Cardiac fibroblast (primary cell): ENCODE data around the gene NOS1AP.

Experiments used
- DNase-seq, 2 donors: peaks; one replicate each; pipeline versions ENCODE4 v3.0.0 to v3.0.0-alpha.2; 2010; ENCODE audit warnings: low read depth in 2 of 2
- H3K4me3 ChIP-seq, 2 donors: replicated peaks in 1 of 2; 1 replicate in 1 of 2; 2 replicates in 1 of 2; pipeline ENCODE4 v1.5.1; 2011; ENCODE audit warnings: low read depth in 2 of 2, low read length in 2 of 2, mild to moderate bottlenecking in 2 of 2, moderate library complexity in 1 of 2
- CTCF ChIP-seq: IDR thresholded peaks from one replicate; pipeline ENCODE4 v1.5.1; 2011; ENCODE audit warnings: low read depth, mild to moderate bottlenecking, low read length, inconsistent platforms

Gene NOS1AP

DNA sequence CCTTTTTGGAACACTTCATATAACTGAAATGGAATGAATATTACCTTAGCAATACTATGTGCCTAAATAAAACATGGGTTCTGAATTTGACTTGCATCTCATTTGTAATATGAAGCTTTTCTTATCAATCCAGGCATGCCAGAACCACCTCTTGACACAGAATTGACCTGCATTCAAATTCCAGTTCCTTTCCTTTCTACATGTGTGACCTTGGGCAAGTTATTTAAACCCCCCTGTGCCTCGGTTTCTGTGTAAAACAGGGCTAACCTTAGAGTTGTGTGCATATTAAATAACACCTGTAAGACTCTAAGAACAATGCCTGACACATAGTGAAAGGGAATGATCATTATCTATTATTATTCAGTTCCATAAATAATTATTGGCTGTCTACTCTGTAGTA, 2.0 kb upstream of the NOS1AP start:
- TF ChIP-seq CTCF = no peak
- no peak for DNase-seq
- no peak overlapping the region for H3K4me3 ChIP-seq

DNA sequence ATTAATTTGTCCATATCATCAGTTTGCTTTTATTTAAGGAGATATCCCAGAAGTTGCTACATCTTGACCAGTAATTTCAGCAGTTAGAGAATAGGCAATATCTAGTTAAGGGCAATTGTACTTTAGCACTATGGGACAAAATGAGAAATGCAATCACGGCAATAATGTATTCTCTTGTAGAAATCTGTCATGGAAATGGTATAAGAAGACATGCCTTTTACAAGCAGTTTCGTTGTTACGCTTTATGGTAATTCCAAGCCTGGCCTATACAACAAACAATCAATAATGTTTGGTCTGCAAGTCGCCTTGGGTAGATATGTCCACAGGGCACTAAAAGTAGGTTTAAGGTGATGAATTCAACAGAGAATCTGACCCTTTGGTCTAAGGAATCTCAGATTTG, 1.2 kb upstream of the NOS1AP start:
- no peak for TF ChIP-seq CTCF
- DNase-seq = no peak
- no peak overlapping the region for H3K4me3 ChIP-seq

- DNase-seq = no peak
- TF ChIP-seq CTCF = no peak
- H3K4me3 ChIP-seq = peak overlapping the region; percentile 44 to 59
These were observed 730 bp downstream of the NOS1AP start for GRCh38 chr1:162070094-162070748.

GRCh38 chr1:162070825-162071224, 1.3 kb downstream of the NOS1AP start:
- H3K4me3 ChIP-seq = no peak overlapping the region
- no peak for DNase-seq
- TF ChIP-seq CTCF = no peak

DNA sequence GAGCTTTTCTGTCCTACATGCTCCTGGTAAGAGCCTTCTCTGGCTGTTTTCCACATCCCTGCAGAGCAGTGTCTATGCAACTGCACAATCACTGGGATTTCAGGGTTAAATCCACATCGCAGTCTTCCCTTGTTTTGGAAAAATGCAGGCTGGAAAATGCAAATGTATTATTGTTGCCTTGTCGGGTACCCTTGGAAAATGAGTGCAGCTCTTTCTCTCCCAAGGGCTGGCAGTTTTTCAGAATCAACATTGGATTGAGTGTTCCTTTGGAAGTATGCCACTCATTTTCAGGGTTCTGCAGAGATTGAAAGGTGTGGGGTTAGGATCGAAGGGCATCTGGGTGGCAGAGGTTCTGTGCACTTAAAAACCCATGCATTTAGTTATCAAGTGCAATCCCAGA, 3.2 kb downstream of the NOS1AP start:
- TF ChIP-seq CTCF = no peak
- no peak overlapping the region for H3K4me3 ChIP-seq

GRCh38 chr1:162074276-162075005, 5.0 kb downstream of the NOS1AP start:
- no peak for TF ChIP-seq CTCF
- DNase-seq = peak in 1 of 2 donors; percentile 31
- no peak overlapping the region for H3K4me3 ChIP-seq

More for the DNA sequence above, 3.2 kb downstream of the NOS1AP start:
- no peak for DNase-seq
